ENCODE results near the gene HAND2.

The HAND2 gene

GRCh38 chr4:173572493-173573129, 42.6 kb upstream of the HAND2 start:
- no peak for TF ChIP-seq CTCF (IDR thresholded peaks at IDR 0.05; ENCODE audit: low read depth, low read length, missing control alignments)
- DNase-seq (ENCODE audit: low read depth), result no peak
- in situ Hi-C loops (cut with HindIII; ENCODE audit: low sequenced_read_pairs), result no loop called here
- H3K4me3 ChIP-seq (ENCODE audit: low read depth, low read length), result no peak overlapping the region

- no peak overlapping the region for H3K4me3 ChIP-seq (ENCODE audit: low read depth, low read length)
- in situ Hi-C loops (cut with HindIII; ENCODE audit: low sequenced_read_pairs), result no loop called here
- no peak for TF ChIP-seq CTCF (IDR thresholded peaks at IDR 0.05; ENCODE audit: low read depth, low read length, missing control alignments)
- DNase-seq (ENCODE audit: low read depth), result no peak
Observed at GRCh38 chr4:173571620-173572019, 41.6 kb upstream of the HAND2 start.

GRCh38 chr4:173565281-173565680, 35.3 kb upstream of the HAND2 start:
- no peak for DNase-seq (ENCODE audit: low read depth)

GRCh38 chr4:173564461-173564860, 34.4 kb upstream of the HAND2 start:
- TF ChIP-seq CTCF (IDR thresholded peaks at IDR 0.05; ENCODE audit: low read depth, low read length, missing control alignments), result no peak
- in situ Hi-C loops (cut with HindIII; ENCODE audit: low sequenced_read_pairs), result no loop called here
- DNase-seq (ENCODE audit: low read depth), result no peak
- no peak overlapping the region for H3K4me3 ChIP-seq (ENCODE audit: low read depth, low read length)

More at GRCh38 chr4:173565281-173565680, 35.3 kb upstream of the HAND2 start:
- in situ Hi-C loops (cut with HindIII; ENCODE audit: low sequenced_read_pairs), result no loop called here
- TF ChIP-seq CTCF (IDR thresholded peaks at IDR 0.05; ENCODE audit: low read depth, low read length, missing control alignments), result no peak
- no peak overlapping the region for H3K4me3 ChIP-seq (ENCODE audit: low read depth, low read length)

- no peak for TF ChIP-seq CTCF (IDR thresholded peaks at IDR 0.05; ENCODE audit: low read depth, low read length, missing control alignments)
- in situ Hi-C loops (cut with HindIII; ENCODE audit: low sequenced_read_pairs), result no loop called here
Observed at GRCh38 chr4:173560896-173561295, 30.9 kb upstream of the HAND2 start.

GRCh38 chr4:173556398-173557131, 26.5 kb upstream of the HAND2 start:
- DNase-seq (ENCODE audit: low read depth), result no peak
- in situ Hi-C loops (cut with HindIII; ENCODE audit: low sequenced_read_pairs), result no loop called here
- H3K4me3 ChIP-seq (ENCODE audit: low read depth, low read length), result no peak overlapping the region
- no peak for TF ChIP-seq CTCF (IDR thresholded peaks at IDR 0.05; ENCODE audit: low read depth, low read length, missing control alignments)

More at GRCh38 chr4:173560896-173561295, 30.9 kb upstream of the HAND2 start:
- DNase-seq (ENCODE audit: low read depth), result no peak
- H3K4me3 ChIP-seq (ENCODE audit: low read depth, low read length), result no peak overlapping the region
